ENCODE results near the gene TIMP2.

DNA sequence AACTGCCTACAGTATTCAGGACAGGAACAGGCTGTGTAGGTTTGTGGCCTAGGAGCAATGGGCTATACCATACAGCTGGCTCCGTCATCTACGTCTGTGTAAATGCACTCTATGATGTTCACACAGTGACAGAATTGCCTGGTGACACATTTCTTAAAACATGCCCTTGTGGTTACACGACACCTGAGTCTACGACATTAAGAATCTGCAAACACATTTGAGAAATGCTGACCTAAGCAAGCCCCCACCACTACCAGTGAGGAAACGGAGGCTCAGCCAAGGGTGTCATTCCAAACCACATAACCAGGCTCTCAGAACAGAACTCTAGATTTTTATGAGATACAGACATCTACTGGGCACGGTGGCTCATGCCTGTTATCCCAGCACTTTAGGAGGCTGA, 108.1 kb downstream of the TIMP2 start:
- TF ChIP-seq CTCF (IDR thresholded peaks at IDR 0.05) (no peak), EP300 (IDR thresholded peaks at IDR 0.05) (no peak)
